Stimulated activated CD8-positive, alpha-beta memory T cell treated with anti-CD3 and anti-CD28 coated beads, Interleukin-4, amount 100 ng/mL, for 1 hour (primary cell): Measurements from ENCODE around the gene AATF.

Source experiments
- DNase-seq, 2 donors: peaks; one replicate each; pipeline ENCODE4 v3.0.0-alpha.2; 2020; ENCODE audit warnings: low read depth in 2 of 2, low spot score in 1 of 2

AATF gene

DNA sequence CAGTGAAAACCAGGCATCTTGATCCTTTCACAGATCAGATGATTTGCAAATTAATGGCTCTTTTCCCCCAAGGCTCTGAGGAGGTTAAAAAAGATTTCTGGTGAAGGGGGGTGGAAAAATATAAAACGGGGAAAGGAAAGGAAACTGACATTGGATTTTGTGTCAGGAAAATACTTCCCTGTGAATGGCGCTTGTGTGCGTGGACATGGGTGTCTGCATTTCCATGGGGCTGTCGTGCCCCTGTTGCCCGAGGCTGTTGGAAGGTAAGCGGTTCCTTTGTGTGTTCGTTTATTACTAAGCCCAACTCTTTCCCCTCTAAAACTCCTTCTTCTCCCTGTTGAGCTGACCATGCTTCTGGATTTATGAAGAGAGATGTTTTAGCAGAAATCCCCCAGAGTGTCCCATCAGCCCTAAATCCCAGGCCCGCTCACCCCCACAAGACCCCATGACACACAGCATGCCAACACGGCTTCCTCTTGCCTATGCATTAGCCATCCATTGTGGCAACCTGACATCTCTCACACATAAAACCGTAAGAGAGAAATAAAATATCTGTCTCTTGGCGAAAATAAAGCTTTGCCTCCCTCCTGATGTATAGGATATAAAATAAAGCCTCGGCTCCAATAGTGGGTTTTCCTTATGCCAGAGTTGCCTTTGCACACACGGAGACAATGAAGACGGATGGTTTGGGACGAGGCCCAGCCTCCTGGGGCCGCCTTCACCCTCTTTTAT lies 18.7 kb upstream of the AATF start:
- DNase-seq, result no peak

DNA sequence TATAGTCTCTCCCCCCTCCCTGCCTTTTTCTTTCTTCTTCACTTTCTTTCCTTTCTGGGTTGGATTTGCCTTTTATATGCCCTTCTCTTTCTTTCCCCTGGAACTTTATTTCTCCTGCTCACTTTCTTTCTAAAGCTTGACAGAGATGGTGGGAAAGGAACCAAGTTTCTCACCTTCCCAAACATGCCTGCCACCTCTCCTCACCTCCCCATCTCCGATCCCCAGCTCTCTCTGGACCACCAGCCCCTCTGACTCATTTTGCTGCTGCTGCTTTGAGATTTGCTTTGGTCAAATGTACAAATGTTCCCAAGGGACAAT lies 18.2 kb upstream of the AATF start:
- DNase-seq, result no peak

DNA sequence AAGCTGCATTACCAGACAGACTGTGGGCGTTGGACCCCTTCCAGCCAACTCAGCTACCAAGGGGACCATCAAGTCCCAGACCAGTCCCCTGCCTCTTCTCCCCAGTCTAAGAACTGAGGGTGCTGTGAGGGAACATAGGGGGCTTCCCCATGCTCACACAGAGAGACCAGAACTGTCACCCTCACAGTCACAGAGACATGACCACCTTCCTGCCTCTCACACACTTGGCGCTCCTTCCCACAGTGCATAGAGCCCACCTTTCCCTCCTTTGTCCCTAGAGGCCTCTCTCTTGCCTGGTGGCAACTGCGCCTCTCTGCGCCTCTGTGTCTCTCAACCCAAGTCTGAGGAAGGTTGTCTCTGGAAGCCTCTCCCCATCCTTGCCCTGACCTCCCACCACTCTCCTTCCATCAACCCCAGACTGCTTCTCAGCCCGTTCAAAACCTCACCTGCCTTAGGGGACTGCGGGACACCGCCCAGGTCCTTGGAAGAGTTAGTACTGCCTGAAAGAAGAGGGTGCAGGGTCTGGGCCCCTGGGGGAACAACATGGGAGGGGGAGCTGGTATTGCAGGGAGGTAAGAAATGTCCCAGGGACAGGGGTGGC lies 17.6 kb upstream of the AATF start:
- no peak for DNase-seq

DNA sequence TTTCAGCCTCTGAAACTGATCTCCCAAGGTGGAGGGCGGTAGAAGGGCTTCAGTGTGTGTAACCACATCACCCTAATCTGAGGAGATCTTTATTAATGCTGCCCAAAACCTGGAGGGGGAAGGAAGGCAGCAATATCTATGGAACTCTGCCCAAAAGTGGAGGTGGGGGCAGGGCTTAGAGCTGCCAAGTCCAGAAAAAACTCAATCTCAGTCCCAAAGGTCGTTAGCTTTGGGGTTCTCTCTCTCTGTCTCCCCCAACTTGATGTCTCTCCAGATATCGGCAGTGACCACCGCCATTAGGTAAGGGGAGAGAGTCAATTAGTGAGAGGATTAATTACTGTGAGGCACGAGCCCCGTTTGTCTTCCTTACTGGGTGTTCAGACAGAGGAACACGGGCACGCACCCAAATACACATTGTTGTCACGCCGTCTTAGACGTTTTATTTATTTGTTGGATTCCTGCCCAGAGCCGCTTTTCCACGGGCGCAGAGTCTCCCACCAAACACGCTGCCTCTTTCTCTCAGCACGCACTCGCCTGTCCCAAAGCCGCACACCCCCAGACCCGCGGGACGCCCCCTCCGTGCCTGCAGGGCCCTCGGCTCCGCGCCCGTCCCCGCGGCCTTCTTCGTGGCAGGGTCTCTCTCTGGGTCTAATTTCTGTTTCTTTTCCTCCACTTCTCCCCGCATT lies 16.9 kb upstream of the AATF start:
- no peak for DNase-seq

DNA sequence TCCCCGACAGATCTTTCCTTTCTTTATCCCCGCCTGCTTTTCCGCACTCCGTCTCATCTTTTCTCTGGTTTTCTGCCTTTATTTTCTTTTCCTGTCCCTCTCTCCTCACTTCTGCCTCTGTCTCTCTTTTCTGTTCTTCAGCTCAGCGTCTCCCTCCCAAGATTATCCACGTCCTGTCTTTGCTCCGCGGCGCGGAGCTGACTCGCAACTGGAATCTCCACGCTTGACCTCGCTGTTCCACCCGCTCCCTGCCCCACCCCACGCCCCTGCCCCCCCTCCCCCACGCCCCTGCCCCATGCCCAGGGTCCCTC lies 16.4 kb upstream of the AATF start:
- DNase-seq, result no peak

DNA sequence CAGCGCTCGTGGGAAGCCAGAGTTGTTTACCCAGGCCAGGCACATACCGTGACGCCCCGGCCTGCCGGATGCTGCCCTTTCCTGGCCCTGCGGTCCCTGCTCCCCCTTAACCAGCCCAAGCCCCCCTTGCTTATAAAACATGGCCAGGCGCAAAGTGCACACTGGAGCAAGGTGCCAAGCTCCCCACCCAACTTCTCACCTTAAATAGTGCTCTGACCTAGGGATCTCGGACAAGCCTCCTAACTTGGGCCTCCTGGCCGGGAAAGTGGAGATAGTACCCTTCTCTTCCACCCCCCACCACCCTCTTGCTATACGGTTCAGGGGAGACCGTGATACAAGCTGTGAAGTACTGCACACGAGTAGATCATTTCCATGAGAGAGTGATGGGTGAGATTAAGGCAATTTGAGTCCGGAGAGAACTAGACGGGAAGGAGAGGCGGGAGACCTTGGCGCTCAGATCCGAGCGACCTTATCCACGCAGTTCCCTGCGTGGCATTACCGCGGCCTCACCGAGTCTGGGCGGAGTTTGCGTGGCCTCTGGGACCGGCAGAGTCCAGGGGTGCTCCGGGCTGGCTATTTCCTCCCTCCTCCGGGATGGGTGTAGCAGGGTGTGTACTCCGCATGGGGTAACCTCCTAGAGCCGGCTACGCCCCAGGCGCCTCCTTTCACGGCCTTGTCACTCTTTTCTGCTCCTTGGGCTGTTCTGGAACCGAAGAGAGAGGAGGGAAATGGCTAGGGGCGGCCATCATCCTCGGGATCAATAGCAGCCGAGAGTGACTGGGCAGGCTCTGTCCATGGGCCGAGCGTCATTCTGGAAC lies 15.9 kb upstream of the AATF start:
- no peak for DNase-seq

DNA sequence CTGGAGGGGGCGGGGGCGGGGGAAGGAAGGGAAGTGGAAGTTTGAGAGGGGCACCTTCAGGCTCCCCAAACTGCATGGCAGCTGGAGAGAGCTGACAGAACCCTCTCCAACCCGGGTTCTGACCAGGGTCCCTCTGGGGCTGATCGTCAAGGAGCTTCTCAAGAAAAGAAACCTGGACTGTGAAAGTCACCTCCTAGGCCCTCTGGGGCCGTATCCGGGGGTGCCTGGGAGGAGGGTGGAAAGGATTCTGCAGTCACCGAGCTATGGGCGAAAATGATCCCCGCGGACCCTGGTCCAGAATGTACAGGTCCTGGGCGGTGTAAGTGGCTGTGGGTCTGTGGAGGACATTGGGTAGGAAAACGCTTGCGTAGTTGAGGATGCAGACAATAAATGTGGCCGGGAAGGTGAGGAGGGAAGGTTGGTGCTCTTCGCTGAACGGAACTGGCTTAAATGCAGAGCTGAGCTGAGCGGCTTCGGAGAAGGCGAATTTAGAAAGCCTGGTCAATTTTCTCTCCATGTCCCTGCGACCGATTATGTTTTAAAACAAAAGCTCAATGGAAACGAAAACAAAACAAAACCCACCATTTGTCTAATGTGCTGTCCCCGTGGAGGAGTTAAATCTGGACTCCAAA lies 15.1 kb upstream of the AATF start:
- DNase-seq, result no peak

DNA sequence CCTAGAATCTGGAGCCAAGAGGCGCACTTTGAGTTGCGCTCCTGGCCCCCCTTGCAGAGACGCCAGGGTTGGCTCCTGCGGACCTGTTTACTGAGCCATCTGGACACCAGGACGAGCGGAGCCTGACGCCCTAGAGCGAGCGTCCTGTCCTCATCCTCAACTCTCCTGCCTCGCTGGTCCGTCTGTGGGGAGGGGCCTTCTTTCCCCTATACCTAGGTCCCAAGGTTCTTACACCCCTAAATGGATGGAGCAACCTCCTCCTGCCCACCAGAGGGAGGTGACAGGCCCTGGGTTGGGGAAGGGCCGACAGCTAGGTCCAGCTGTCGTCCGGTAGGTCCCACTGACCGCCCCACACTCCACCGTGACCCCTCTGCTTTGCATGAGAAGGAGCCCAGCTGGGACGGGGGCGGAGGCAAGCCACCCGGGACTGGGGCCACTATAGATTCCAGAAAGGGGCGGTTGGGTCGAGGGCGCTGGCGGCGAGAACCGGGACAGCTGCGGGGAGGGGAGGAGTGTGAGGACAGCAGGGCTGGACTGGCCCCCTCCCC lies 14.5 kb upstream of the AATF start:
- DNase-seq, result no peak

DNA sequence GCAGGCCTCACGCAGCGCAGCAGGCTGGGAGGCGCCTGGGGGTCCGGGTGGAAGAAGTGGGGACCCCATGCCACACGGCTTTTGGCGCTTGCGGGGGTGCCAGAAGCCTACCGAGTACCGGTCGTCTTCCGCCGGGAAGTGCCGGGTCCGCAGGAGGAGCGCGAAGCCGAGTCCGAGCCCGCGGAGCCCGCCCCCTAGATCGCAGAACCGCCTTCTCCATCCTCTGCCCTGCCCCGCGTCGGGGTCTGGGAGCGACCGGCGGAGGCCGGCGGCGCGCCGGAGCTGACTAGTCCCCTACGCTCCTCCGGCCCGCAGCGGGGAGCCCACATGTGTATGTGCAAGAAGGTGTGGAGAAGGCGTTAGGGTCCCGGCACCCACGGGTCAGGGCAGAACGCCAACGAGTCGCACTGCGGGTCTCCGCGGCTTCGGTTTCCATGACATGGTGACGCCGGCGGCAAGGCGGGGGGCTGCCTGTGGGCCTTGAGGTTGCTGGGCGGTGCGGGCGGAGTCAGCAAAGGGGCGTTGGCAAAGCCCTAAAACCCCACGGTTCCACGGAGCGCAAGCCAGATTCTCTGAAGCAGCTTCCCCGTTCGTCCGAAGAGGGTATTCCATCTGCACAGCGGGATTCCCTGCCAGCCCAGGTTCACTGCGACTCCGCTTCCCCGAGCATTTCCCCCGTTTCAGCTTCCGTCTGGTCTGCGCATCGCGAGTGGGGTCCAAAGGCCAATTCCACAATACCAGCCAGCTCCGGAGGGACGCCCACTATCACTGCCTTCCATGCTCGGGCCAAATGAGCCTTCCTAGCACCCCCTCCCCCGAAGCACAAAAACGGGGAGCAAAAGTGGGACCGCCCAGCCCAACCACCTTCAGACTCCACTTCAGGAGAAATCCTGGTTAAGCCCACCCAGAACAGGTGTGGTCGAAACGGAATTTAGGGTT lies 13.8 kb upstream of the AATF start:
- no peak for DNase-seq

DNA sequence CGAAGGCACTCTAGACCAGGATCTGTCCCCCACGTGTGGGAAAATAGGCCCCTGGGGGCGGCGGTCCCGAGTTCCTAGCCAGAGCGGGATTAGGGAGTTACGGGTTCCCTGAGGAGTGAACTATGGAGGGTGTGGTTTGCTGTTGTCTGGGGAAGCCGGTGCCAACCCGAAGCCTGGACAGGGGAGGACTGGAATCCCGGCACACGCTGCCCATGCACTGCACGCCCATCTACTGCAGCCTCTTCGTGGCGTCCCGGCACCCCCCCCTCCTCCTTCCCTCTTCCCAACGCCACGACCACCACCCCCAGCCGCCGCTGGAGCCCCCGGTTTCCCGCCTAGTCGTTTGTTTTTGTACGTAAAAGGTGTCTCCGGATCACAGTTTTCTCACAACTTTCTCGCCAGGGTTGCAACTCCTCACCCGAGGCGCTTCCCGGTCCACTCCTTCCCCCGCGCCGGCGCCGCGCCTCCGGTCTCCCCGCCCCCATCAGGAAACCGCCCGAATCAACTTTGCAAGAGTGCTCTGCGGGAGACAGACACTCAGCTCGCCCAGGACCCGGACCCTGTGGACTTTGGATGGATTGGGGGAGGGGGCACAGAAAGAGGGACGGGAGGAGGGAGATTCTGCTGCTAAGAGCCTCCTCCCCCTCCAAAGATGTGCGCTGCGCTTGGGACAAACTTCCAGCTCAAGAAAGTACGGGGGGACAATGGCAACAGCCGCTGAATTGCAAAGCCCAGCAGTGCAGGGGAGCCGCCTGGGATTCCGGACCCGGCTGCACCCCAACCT lies 12.9 kb upstream of the AATF start:
- no peak for DNase-seq

DNA sequence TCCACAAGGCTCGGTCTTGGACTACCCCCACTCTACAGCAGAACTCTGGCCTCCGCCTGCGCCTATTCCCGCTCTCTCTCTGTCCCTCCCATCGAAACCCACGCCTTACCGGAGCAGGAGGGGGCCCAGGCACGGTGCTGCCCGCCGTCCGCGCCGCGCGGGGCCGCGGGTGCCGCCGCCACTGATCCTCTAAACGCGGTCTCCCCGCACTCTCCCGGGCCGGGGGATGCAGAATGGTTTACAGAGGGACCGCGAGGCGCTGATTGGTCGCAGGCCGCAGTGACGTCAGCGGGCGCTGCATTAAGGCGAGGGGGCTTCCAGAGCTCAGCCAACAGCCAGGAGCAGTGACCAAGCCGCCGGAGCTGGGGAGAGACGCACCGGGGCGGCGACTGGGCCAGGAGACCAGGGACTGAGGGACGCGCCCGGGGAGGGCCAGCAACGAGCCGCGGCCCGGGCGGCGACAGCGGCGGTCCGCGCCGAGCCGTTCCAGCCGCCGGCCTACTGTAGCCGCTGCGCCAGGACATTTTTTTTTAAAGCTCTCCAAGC lies 12.2 kb upstream of the AATF start:
- no peak for DNase-seq

DNA sequence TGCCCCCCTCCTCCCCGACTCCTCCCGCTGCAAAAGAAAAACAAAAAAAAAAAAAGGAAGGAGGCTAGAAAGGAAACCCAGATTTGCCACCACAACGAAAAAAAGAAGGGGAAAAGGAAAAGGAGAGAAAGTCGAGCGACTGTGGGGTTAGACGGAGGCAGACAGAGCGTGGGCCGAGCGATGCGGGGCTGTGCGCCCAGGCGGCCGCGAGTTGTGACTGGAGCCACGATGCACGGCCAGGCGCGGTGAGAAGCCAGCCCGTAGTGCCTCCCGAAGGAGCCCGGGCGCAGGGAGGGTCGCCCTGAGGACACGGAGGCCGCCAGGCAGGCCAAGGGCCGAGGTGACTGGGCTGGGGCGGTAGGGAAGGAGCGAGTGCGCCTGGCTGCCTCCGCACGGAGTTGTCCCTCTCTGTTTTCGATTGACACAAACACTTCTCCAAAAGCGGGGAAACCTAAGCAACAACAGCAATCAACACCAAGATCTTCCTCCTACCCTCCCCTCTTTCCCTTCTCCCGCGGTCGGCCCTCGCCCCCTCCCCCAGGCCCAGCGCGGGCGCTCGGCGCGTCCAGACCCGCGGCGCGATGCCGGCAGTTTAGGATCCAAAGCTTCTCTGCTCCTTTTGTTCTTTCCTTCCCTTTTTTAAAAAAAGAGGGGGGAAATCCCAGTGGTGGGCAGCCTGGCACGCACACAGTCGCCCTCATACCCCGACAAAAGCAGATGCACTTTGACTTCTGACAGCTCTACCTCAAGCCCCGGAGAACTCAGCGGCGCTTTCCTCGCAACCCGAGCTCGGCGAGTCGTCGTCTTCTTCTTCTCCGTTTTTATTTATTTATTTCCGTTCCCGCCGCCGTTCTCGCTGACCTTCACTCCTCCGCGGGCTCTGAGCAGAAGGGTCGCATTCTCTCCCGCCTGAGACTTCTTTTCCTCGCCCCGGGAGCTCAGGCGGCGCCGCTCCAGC lies 11.5 kb upstream of the AATF start, which contains the start of gene LHX1:
Gene LHX1 (plus strand): TSS at position 475 of the 958 bp plus-strand sequence. CDS start 723 bp downstream, outside the sequence.
- no peak for DNase-seq

DNA sequence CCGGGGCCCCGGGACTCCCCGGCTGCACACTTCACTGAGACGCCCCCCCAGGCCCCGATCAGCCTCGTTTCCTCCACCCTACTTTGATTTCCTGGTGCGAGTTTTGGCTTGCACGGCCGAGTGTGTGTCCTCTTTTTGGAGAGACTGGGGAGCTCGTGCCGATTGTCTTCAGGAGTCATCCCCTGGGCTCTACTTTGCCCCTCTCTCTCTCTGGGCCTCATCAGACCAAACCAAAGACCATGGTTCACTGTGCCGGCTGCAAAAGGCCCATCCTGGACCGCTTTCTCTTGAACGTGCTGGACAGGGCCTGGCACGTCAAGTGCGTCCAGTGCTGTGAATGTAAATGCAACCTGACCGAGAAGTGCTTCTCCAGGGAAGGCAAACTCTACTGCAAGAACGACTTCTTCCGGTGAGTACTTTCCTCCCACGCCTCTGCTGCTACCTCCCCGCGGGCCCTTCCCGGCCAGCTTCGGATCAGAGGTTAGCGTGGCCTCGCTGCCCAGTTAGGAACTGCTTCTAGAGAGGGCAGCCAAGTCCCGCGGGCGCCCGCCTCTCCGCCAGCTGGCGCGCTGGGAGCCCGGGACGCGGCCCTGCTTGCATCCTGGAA lies 10.7 kb upstream of the AATF start:
- DNase-seq, result no peak

DNA sequence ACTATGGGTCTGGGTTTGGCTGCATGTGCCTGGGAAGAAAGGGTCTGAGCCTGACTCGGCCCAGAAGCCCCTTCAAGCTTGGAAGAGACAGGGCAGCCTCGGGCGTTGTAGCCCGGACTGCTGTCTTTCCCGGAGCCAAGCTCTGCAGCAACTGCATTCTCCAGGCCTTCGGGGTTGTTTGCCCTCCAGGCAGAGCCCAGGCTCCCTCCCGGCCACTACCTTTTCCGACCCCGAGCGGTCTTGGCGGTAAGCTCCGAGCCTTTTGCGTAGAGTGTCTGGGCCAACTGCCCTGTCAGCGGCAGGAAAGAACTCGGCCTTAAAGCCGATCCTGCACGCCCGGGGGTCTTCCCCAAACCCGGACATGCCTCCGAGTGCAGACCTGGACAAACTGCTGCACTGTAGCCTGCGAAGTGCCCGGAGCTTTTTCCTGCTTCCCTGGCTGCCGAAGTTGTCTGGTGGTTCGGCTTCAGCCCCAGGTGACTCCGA lies 10.1 kb upstream of the AATF start:
- DNase-seq, result no peak

DNA sequence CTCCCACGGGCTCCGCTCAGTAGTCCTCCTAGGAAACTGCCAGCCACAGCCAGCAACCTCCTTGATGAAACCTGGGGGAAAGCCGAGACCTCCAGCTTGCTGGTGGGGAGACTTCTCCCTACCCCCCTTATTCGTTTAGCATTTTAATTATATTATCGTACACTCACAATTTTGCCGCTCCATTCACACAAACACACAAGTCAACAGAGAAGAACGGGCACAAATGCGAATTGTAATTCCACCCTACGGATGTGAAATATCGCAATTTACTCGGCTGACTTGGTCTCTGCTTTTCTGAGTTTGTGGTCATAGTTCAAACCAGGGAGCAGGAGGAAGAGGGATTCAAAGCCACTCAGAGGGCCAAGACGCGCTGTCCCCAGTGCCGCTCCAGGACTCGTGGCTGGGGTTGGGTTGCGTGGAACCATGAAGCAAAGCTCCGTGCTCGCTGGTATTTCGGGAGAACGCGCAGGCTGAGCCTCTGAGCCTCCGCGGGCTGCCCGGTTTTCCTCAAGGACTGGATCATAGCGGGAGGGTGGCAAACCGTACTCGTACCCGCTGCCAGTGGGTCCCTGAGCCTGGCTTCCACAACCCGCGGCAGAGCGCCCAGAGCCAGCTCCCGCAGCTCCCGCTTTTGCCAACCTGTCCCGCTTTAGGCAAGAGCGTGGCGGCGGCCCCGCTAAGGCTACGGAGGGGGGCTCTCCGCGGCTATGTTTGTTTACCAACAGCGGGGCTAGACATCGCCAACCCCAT lies 9.5 kb upstream of the AATF start:
- no peak for DNase-seq

DNA sequence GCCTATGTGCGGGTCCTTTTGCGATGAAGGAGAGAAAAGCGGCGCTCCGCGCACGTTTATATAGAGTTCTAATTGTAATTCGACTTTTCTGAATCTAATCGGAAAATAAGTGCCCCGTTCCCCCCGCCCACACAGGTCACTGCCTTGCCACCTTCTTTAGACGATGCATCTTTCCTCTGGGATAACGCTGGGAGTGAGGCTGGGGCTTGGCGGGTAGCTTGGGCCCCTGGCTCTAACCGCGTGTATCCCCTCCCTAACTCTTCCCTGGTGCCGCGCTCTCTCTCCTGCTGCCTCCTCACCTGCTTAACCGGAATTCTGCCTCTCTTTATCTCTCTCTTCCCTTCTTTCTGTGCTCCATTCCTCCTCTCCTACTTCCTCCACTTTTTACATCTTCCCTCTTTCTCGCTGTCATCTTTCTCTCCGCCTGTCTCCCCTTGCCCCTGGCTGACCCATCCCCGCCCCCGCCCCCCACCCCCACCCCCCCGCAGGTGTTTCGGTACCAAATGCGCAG lies 8.9 kb upstream of the AATF start:
- no peak for DNase-seq
